Spleen (tissue), 11 donors: Measurements from ENCODE around the gene TMC8. TPM values are rescaled to one million over a fixed set of nuclear protein-coding genes. Genes with fewer than 3 reads are reported as not detected.
"Not testable (repeated sequence)": the region's sequence is repeated elsewhere in the genome, so short reads cannot be mapped to it uniquely, and the experiment has no call there.

Source experiments
- DNase-seq: peaks from one replicate; pipeline ENCODE4 v3.0.0-alpha.2; 2020
- H3K27ac ChIP-seq, 8 donors: fragments of 200-600 bp; sonication (generic) in 7 of 8; 1 replicate in 4 of 8; 2 replicates in 4 of 8; pipeline versions ENCODE4 v1.5.0 to v1.8.0; 2016 to 2021; ENCODE audit warnings: inconsistent platforms in 4 of 8, mild to moderate bottlenecking in 4 of 8, moderate library complexity in 1 of 8
- H3K27me3 ChIP-seq, 7 donors: fragments of 200-600 bp; sonication (generic) in 6 of 7; replicated peaks in 1 of 7; 1 replicate in 4 of 7; 2 replicates in 3 of 7; pipeline versions ENCODE4 v1.5.0 to v1.8.0; 2016 to 2021; ENCODE audit warnings: inconsistent platforms in 3 of 7, mild to moderate bottlenecking in 1 of 7
- H3K36me3 ChIP-seq, 6 donors: fragments of 200-600 bp; sonication (generic) in 5 of 6; 1 replicate in 4 of 6; 2 replicates in 2 of 6; pipeline versions ENCODE4 v1.5.0 to v1.8.0; 2016 to 2021; ENCODE audit warnings: inconsistent platforms in 2 of 6
- H3K4me1 ChIP-seq, 6 donors: fragments of 200-600 bp; sonication (generic) in 5 of 6; 1 replicate in 3 of 6; 2 replicates in 3 of 6; pipeline versions ENCODE4 v1.5.0 to v1.8.0; 2016 to 2021; ENCODE audit warnings: inconsistent platforms in 3 of 6
- H3K4me3 ChIP-seq, 8 donors: fragments of 200-600 bp; sonication (generic) in 7 of 8; 1 replicate in 4 of 8; 2 replicates in 4 of 8; pipeline versions ENCODE4 v1.5.0 to v1.8.0; 2016 to 2021; ENCODE audit warnings: inconsistent platforms in 4 of 8, mild to moderate bottlenecking in 4 of 8, moderate library complexity in 2 of 8
- H3K9me3 ChIP-seq, 8 donors: fragments of 200-600 bp; sonication (generic) in 7 of 8; 1 replicate in 4 of 8; 2 replicates in 4 of 8; pipeline versions ENCODE4 v1.5.0 to v1.8.0; 2016 to 2021; ENCODE audit warnings: inconsistent platforms in 4 of 8
- CTCF ChIP-seq, 11 experiments: fragments of 200-600 bp in 7 of 11; fragments of 450-650 bp in 4 of 11; sonication (generic) in 4 of 11; IDR thresholded peaks in 8 of 11; conservative IDR thresholded peaks in 3 of 11; 1 replicate in 7 of 11; 2 replicates in 4 of 11; pipeline versions ENCODE4 v1.4.0 to v1.8.0; 2016 to 2021; ENCODE audit warnings: antibody characterized with exemption in 11 of 11, inconsistent platforms in 4 of 11, mild to moderate bottlenecking in 1 of 11
- POLR2A ChIP-seq, 3 donors: fragments of 450-650 bp; IDR thresholded peaks; one replicate each; pipeline ENCODE4 v1.5.1; 2017; ENCODE audit warnings: antibody characterized with exemption in 3 of 3, mild to moderate bottlenecking in 1 of 3
- POLR2AphosphoS5 ChIP-seq, 3 donors: sonication (generic); formaldehyde crosslinking; IDR thresholded peaks; one replicate each; pipeline ENCODE4 v1.5.1; 2017; ENCODE audit warnings: antibody characterized with exemption in 3 of 3
- WGBS, 5 donors: extraction: QIAGEN DNeasy Blood & Tissue Kit in 3 of 5; methylation state at CpG; one replicate each; pipeline versions ENCODE4 v1.1.5 to v1.1.7; 2013 to 2018; 5-methylcytosine and 5-hydroxymethylcytosine counted together
- intact Hi-C: fragments of 100-400 bp; cut with DNase I; formaldehyde crosslinking; loops from one replicate; pipeline ENCODE4 v1.15.0; 2023; ENCODE audit warnings: low total_unique reads
- polyA plus RNA-seq, 3 donors: library from polyadenylated mRNA; stranded (reverse); fragments of 200-250 nt; gene quantifications; one replicate each; pipeline ENCODE4 v1.2.1, GENCODE V29; 2013
- total RNA-seq, 7 donors: library from RNA; depleted of rRNA in 3 of 7; stranded (reverse); fragments of >200 nt in 3 of 7; fragmentation: NEBNext Ultra II Directional in 4 of 7; extraction: Animal tissue kit (Norgen Biotek cat#: 25700) in 4 of 7; gene quantifications; one replicate each; pipeline versions ENCODE4 v1.1.0 to v1.2.1, GENCODE V29; 2016 to 2021
- donor health status: healthy with polysubstance abuse.
- donor health status: DM: no; HTN: no; CAD: no; lungs with moderate emphysema.
- donor health status: DM: no; HTN: no; CAD: no.
- donor health status: Bipolar disorder and iron deficiency.
- donor health status: healthy.
- donor health status: DM: no; HTN: no; CAD: no.
- donor health status: DM: yes; HTN: yes; CAD: no.

The TMC8 gene
- total and polyA plus RNA-seq, 10 donors = 103 to 222 (median 191) TPM

GRCh38 chr17:78137392-78138203, 7.0 kb downstream of the TMC8 start:
- peak; percentile 92 for DNase-seq
- 32 to 42% (median 36%) methylated on average over 11 to 26 of the region's 26 CpGs for WGBS, 5 donors
- Histone ChIP-seq H3K9me3 (no peaks in the 10 kb centered on the region), H3K27me3 (no peaks in the 10 kb centered on the region), H3K36me3 (peaks cover 2 to 82% (median 44%) of the 10 kb centered on the region in 6 donors), H3K4me1 (peaks cover 50 to 100% (median 85%) of the 10 kb centered on the region in 6 donors), H3K27ac (peak overlapping the region; percentile 42 to 97 (median 75)), H3K4me3 (peak overlapping the region in 1 of 8 donors; percentile 35)
- peak in 9 of 11 experiments; percentile 25 to 55 (median 41) for TF ChIP-seq CTCF (IDR thresholded peaks at IDR 0.05 in 8 of 11, conservative IDR thresholded peaks at IDR 0.05 in 3 of 11)
- no peak for TF ChIP-seq POLR2A (IDR thresholded peaks at IDR 0.05)
- peak in 2 of 3 donors; percentile 65 to 82 for TF ChIP-seq POLR2AphosphoS5 (IDR thresholded peaks at IDR 0.05)
- intact Hi-C loops = no loop called here

- Histone ChIP-seq H3K27ac (peak overlapping the region in 7 of 8 donors; percentile 21 to 97 (median 76)), H3K4me1 (peaks cover 42 to 100% (median 81%) of the 10 kb centered on the region in 6 donors), H3K9me3 (no peaks in the 10 kb centered on the region), H3K4me3 (no peak overlapping the region), H3K27me3 (no peaks in the 10 kb centered on the region), H3K36me3 (peaks cover 2 to 76% (median 42%) of the 10 kb centered on the region in 6 donors)
- WGBS, 5 donors = 75 to 88% (median 88%) methylated on average over 16 to 17 of the region's 17 CpGs
- intact Hi-C loops = no loop called here
- TF ChIP-seq CTCF (IDR thresholded peaks at IDR 0.05 in 8 of 11, conservative IDR thresholded peaks at IDR 0.05 in 3 of 11) = no peak
- TF ChIP-seq POLR2AphosphoS5 (IDR thresholded peaks at IDR 0.05) = peak in 2 of 3 donors; percentile 3 to 52
- peak; percentile 81 for DNase-seq
Measured at GRCh38 chr17:78138204-78139060, 7.9 kb downstream of the TMC8 start.

GRCh38 chr17:78139861-78140168, 9.2 kb downstream of the TMC8 start:
- DNase-seq, H3K9me3 ChIP-seq, intact Hi-C loops, H3K27me3 ChIP-seq: not testable (repeated sequence)
- Histone ChIP-seq H3K27ac (peak overlapping the region; percentile 0 to 84 (median 74)), H3K4me3 (peak overlapping the region in 1 of 8 donors; percentile 49), H3K4me1 (peaks cover 40 to 100% (median 81%) of the 10 kb centered on the region in 6 donors), H3K36me3 (peaks cover under 1 to 63% (median 35%) of the 10 kb centered on the region in 6 donors)
- 82 to 87% (median 84%) methylated on average over 12 of the region's 12 CpGs for WGBS, 5 donors

- Histone ChIP-seq H3K27me3 (no peaks in the 10 kb centered on the region), H3K27ac (peak overlapping the region; percentile 2 to 84 (median 74)), H3K4me1 (peaks cover 46 to 100% (median 84%) of the 10 kb centered on the region in 6 donors), H3K4me3 (peak overlapping the region in 5 of 8 donors; percentile 10 to 49 (median 14)), H3K9me3 (no peaks in the 10 kb centered on the region), H3K36me3 (peaks cover 0 to 57% (median 29%) of the 10 kb centered on the region in 6 donors)
- DNase-seq = peak; percentile 99
- peak; percentile 81 to 89 (median 88) for TF ChIP-seq POLR2AphosphoS5 (IDR thresholded peaks at IDR 0.05)
- TF ChIP-seq CTCF (IDR thresholded peaks at IDR 0.05 in 8 of 11, conservative IDR thresholded peaks at IDR 0.05 in 3 of 11) = peak in 3 of 11 experiments; percentile 13 to 25 (median 24)
- peak in 1 of 3 donors; percentile 16 for TF ChIP-seq POLR2A (IDR thresholded peaks at IDR 0.05)
- intact Hi-C loops = no loop called here
- 25 to 42% (median 31%) methylated on average over 34 to 58 of the region's 58 CpGs for WGBS, 5 donors
Measured at GRCh38 chr17:78140169-78141051, 9.8 kb downstream of the TMC8 start.
